ENCODE results near the gene BANF2. TPM values are rescaled to one million over a fixed set of nuclear protein-coding genes. Genes with fewer than 3 reads are reported as not detected.

Gene BANF2
- total and polyA plus RNA-seq, 3 donors from 2014 or later, result 29.5 to 133 (median 60.2) TPM

DNA sequence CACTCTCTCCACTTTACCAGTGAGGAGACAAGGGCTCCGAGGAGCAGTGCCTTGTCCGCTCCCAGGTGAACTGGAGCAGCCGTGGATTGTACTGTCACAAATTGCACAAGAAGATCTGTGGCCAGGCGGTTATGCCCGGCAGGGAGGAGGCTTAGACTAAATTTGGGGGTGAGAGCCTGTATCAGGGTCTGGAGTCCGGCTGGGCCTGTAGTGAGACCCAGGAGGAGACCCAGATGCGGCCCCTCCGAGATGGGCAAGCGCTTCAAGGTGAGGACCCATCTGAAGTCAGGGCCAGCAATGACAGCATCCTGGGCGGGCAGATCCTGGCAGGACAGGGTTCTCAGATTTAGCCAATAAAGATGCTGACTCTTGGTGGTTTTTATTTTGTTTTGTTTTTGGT, 27.6 kb downstream of the BANF2 start:
- H3K27ac ChIP-seq, result no peak overlapping the region
- no peaks in the 10 kb centered on the region for H3K36me3 ChIP-seq (ENCODE audit: low read depth, missing control alignments)
- no peak overlapping the region for H3K4me3 ChIP-seq
- no peak for DNase-seq
- WGBS, 2 donors, result 80 to 92% methylated on average over 7 to 10 of the region's 10 CpGs
- no peaks in the 10 kb centered on the region for H3K27me3 ChIP-seq
- intact Hi-C loops (cut with DNase I; ENCODE audit: low total_unique reads), result no loop called here
- TF ChIP-seq CTCF (IDR thresholded peaks at IDR 0.05) (no peak), POLR2A (IDR thresholded peaks at IDR 0.05) (no peak)
- no peaks in the 10 kb centered on the region for H3K9me3 ChIP-seq
- no peaks in the 10 kb centered on the region for H3K4me1 ChIP-seq

- Histone ChIP-seq H3K27me3 (no peaks in the 10 kb centered on the region), H3K27ac (no peak overlapping the region), H3K9me3 (no peaks in the 10 kb centered on the region), H3K4me3 (no peak overlapping the region), H3K4me1 (no peaks in the 10 kb centered on the region), H3K36me3 (ENCODE audit: low read depth, missing control alignments) (no peaks in the 10 kb centered on the region)
- DNase-seq, result no peak
- TF ChIP-seq CTCF (IDR thresholded peaks at IDR 0.05), result no peak
- no peak for TF ChIP-seq POLR2A (IDR thresholded peaks at IDR 0.05)
- WGBS, 2 donors, result 90 to 91% methylated on average over 12 of the region's 12 CpGs
- intact Hi-C loops (cut with DNase I; ENCODE audit: low total_unique reads), result no loop called here
Observed at GRCh38 chr20:17728074-17728473, 28.3 kb downstream of the BANF2 start.

GRCh38 chr20:17730071-17730470, 30.3 kb downstream of the BANF2 start:
- Histone ChIP-seq H3K9me3 (no peaks in the 10 kb centered on the region), H3K4me1 (no peaks in the 10 kb centered on the region), H3K4me3 (no peak overlapping the region), H3K36me3 (ENCODE audit: low read depth, missing control alignments) (no peaks in the 10 kb centered on the region), H3K27me3 (no peaks in the 10 kb centered on the region), H3K27ac (no peak overlapping the region)
- WGBS, 2 donors, result 91 to 94% methylated on average over 10 of the region's 10 CpGs
- DNase-seq, result no peak
- intact Hi-C loops (cut with DNase I; ENCODE audit: low total_unique reads), result no loop called here
- TF ChIP-seq POLR2A (IDR thresholded peaks at IDR 0.05) (no peak), CTCF (IDR thresholded peaks at IDR 0.05) (no peak)

GRCh38 chr20:17731233-17731632, 31.5 kb downstream of the BANF2 start:
- intact Hi-C loops (cut with DNase I; ENCODE audit: low total_unique reads), result no loop called here
- H3K4me1 ChIP-seq, result no peaks in the 10 kb centered on the region
- H3K27ac ChIP-seq, result no peak overlapping the region
- no peaks in the 10 kb centered on the region for H3K9me3 ChIP-seq
- no peaks in the 10 kb centered on the region for H3K36me3 ChIP-seq (ENCODE audit: low read depth, missing control alignments)
- TF ChIP-seq POLR2A (IDR thresholded peaks at IDR 0.05) (no peak), CTCF (IDR thresholded peaks at IDR 0.05) (no peak)
- no peaks in the 10 kb centered on the region for H3K27me3 ChIP-seq
- WGBS, 2 donors, result 92 to 97% methylated on average over 5 of the region's 5 CpGs
- no peak overlapping the region for H3K4me3 ChIP-seq
- DNase-seq, result no peak

GRCh38 chr20:17732907-17733521, 33.2 kb downstream of the BANF2 start:
- Histone ChIP-seq H3K4me1 (no peaks in the 10 kb centered on the region), H3K27ac (no peak overlapping the region), H3K36me3 (ENCODE audit: low read depth, missing control alignments) (no peaks in the 10 kb centered on the region), H3K27me3 (no peaks in the 10 kb centered on the region), H3K4me3 (no peak overlapping the region), H3K9me3 (no peaks in the 10 kb centered on the region)
- no peak for DNase-seq
- TF ChIP-seq CTCF (IDR thresholded peaks at IDR 0.05) (no peak), POLR2A (IDR thresholded peaks at IDR 0.05) (no peak)
- intact Hi-C loops (cut with DNase I; ENCODE audit: low total_unique reads), result no loop called here
- WGBS, 2 donors, result 78 to 92% methylated on average over 6 of the region's 6 CpGs

Data from testis (tissue), 3 donors.